GM19025 (cell line): ENCODE results near the gene LRCH2.

Source experiments
- ATAC-seq: cut with Tn5 transposase; IDR thresholded peaks from one replicate; pipeline ENCODE4 v1.9.1; 2021; ENCODE audit warnings: mild to moderate bottlenecking, low read depth, moderate library complexity; ENCODE audit not compliant: unreplicated experiment

LRCH2 gene

GRCh38 chrX:115068896-115069295, 165.0 kb downstream of the LRCH2 start:
- no peak for ATAC-seq

- no peak for ATAC-seq
These were observed 166.1 kb downstream of the LRCH2 start for GRCh38 chrX:115067812-115068211.

GRCh38 chrX:115065304-115065703, 168.6 kb downstream of the LRCH2 start:
- no peak for ATAC-seq
